GM12874 (cell line): ENCODE data around the gene LMBR1.

Source experiments
- CTCF ChIP-seq: IDR thresholded peaks from 2 replicates; pipeline ENCODE4 v1.5.1; 2011; ENCODE audit warnings: low read depth, mild to moderate bottlenecking, control low read depth, low read length, moderate library complexity; ENCODE audit not compliant: insufficient read depth

LMBR1 gene

GRCh38 chr7:156772725-156773124 lies 120.3 kb downstream of the LMBR1 start:
- TF ChIP-seq CTCF, result no peak

- no peak for TF ChIP-seq CTCF
Measured at GRCh38 chr7:156768698-156769472, 124.1 kb downstream of the LMBR1 start.

- no peak for TF ChIP-seq CTCF
Measured at GRCh38 chr7:156766666-156767065, 126.3 kb downstream of the LMBR1 start.

- TF ChIP-seq CTCF, result no peak
Measured at GRCh38 chr7:156765901-156766656, 126.9 kb downstream of the LMBR1 start.

GRCh38 chr7:156764766-156765165 lies 128.2 kb downstream of the LMBR1 start:
- no peak for TF ChIP-seq CTCF

- TF ChIP-seq CTCF, result no peak
Measured at GRCh38 chr7:156764016-156764669, 128.8 kb downstream of the LMBR1 start.

- no peak for TF ChIP-seq CTCF
Measured at GRCh38 chr7:156759579-156760202, 133.3 kb downstream of the LMBR1 start.
